ENCODE results near the gene MARCHF4. TPM values are rescaled to one million over a fixed set of nuclear protein-coding genes. Genes with fewer than 3 reads are reported as not detected.

MARCHF4 gene
- total and polyA plus RNA-seq, 2 of the 4 experiments (the other 2 are of a cell fraction), result 2.3 to 12.0 TPM

GRCh38 chr2:216344206-216344949 lies 27.9 kb downstream of the MARCHF4 start:
- peak overlapping the region; percentile 21; the same call in 1 of the 2 replicates for H2BK20ac ChIP-seq (ENCODE audit: low read depth, low read length)
- H3K9me1 ChIP-seq (ENCODE audit: insufficient read depth, low read length), result peaks cover 48% of the 10 kb centered on the region
- no peak overlapping the region for H3K23ac ChIP-seq (ENCODE audit: low read depth, low read length)
- no peak for DNase-seq
- dilution Hi-C loops (cut with HindIII; ENCODE audit: low sequenced_read_pairs, unreplicated experiment), result no loop called here
- intact Hi-C loops (cut with micrococcal nuclease), result no loop called here
- H3K9me3 ChIP-seq (ENCODE audit: control insufficient read depth, insufficient read depth, low read length), result no peaks in the 10 kb centered on the region
- peak overlapping the region; percentile 10; the same call in 1 of the 2 replicates for H3K14ac ChIP-seq (replicated peaks; ENCODE audit: low read depth, low read length)
- in situ Hi-C loops (cut with MboI; ENCODE audit: low sequenced_read_pairs), result no loop called here
- peaks cover 3% of the 10 kb centered on the region; the same call in 1 of the 2 replicates for H4K20me1 ChIP-seq (ENCODE audit: insufficient read depth, low read length)
- no peak overlapping the region for H4K91ac ChIP-seq (ENCODE audit: insufficient read depth, low read depth, low read length)
- no peak overlapping the region for H3K27ac ChIP-seq (ENCODE audit: insufficient read depth, low read length)
- ChIA-PET POLR2A (ENCODE audit: unreplicated experiment) (no interaction called here), CTCF (no interaction called here)
- no peak overlapping the region for H3K4me2 ChIP-seq (ENCODE audit: low read depth, low read length)
- no peak overlapping the region for H3K18ac ChIP-seq (ENCODE audit: low read depth, low read length)
- H2AK9ac ChIP-seq (replicated peaks; ENCODE audit: low read depth, low read length, poor library complexity), result peak overlapping the region; percentile 25
- no peak overlapping the region for H3K9ac ChIP-seq (ENCODE audit: low read depth, low read length)
- peaks cover 33% of the 10 kb centered on the region for H3K4me1 ChIP-seq (ENCODE audit: control insufficient read depth, insufficient read depth, low read length)
- H4K5ac ChIP-seq (ENCODE audit: low read depth, low read length), result no peak overlapping the region
- H3K4me3 ChIP-seq (ENCODE audit: insufficient read depth, low read depth, low read length), result no peak overlapping the region
- no peak overlapping the region for H2BK5ac ChIP-seq (ENCODE audit: low read depth, low read length, poor library complexity, severe bottlenecking)
- BruUV-seq (replicated peaks), result no TSS peak
- no peak overlapping the region; the same call in 2 of the 3 replicates for H2BK15ac ChIP-seq (ENCODE audit: low read depth, low read length)
- H2AK5ac ChIP-seq (ENCODE audit: low read depth, low read length), result peak overlapping the region; percentile 72; the same call in 1 of the 2 replicates
- no peak overlapping the region for H2AFZ ChIP-seq (replicated peaks; ENCODE audit: low read length, poor library complexity)
- no peaks in the 10 kb centered on the region for H3K27me3 ChIP-seq (ENCODE audit: control insufficient read depth, insufficient read depth, low read length)
- peak overlapping the region; percentile 15; the same call in 1 of the 2 replicates for H3K4ac ChIP-seq (ENCODE audit: low read depth, low read length)
- no peak overlapping the region for H4K8ac ChIP-seq (ENCODE audit: low read depth in 2 of 2, low read length in 2 of 2)
- peak overlapping the region; percentile 32; the same call in 1 of the 2 replicates for H2BK120ac ChIP-seq (ENCODE audit: low read depth, low read length)
- WGBS, 2 experiments (ENCODE audit: extremely low coverage in 2 of 2, insufficient read length in 1 of 2), result 83% methylated on average over 1 of the region's 9 CpGs; no CpG with 5 or more reads in 1 of the 2 experiments
- peaks cover 34 to 87% of the 10 kb centered on the region in 2 experiments for H3K79me1 ChIP-seq (ENCODE audit: low read depth in 1 of 2, low read length in 2 of 2)
- H3K56ac ChIP-seq (ENCODE audit: extremely low read depth, insufficient read depth, low read length), result no peak overlapping the region
- no peak for ATAC-seq (ENCODE audit: low read depth)
- no peaks in the 10 kb centered on the region for H3K36me3 ChIP-seq (ENCODE audit: control insufficient read depth, insufficient read depth, low read length)
- TF ChIP-seq MXI1 (IDR thresholded peaks at IDR 0.05; ENCODE audit: borderline replicate concordance, low read depth, low read length) (no peak), FOS (IDR thresholded peaks at IDR 0.05; ENCODE audit: low read depth, low read length) (no peak), RFX5 (IDR thresholded peaks at IDR 0.05; ENCODE audit: low read depth, low read length) (no peak), CHD1 (IDR thresholded peaks at IDR 0.05; ENCODE audit: low read depth, low read length) (no peak), NFE2L2 (IDR thresholded peaks at IDR 0.05; ENCODE audit: low read depth, low read length) (no peak), CEBPB (IDR thresholded peaks at IDR 0.05; ENCODE audit: low read depth, low read length) (no peak), RCOR1 (IDR thresholded peaks at IDR 0.05; ENCODE audit: insufficient replicate concordance, low read length) (no peak), RAD21 (IDR thresholded peaks at IDR 0.05; ENCODE audit: low read length) (no peak), POLR2A (IDR thresholded peaks at IDR 0.05; ENCODE audit: low read depth, low read length) (no peak), BHLHE40 (IDR thresholded peaks at IDR 0.05; ENCODE audit: low read depth, low read length) (no peak), CTCF (conservative IDR thresholded peaks at IDR 0.05; ENCODE audit: low read depth, low read length) (no peak), MAFK (IDR thresholded peaks at IDR 0.05; ENCODE audit: low read depth, low read length) (no peak), ELK1 (IDR thresholded peaks at IDR 0.05; ENCODE audit: borderline replicate concordance, low read depth, low read length) (no peak), MAZ (IDR thresholded peaks at IDR 0.05; ENCODE audit: borderline replicate concordance, low read depth, low read length) (no peak), USF2 (IDR thresholded peaks at IDR 0.05; ENCODE audit: low read depth, low read length) (no peak)

All from IMR-90 (cell line).